HG02678 (cell line): ENCODE measurements around the gene RNF145.
A peak's percentile ranks its signal among the peaks of the same experiment; 100 is the strongest.
"Not testable (repeated sequence)": the region's sequence is repeated elsewhere in the genome, so short reads cannot be mapped to it uniquely, and the experiment has no call there.

Experiments used
- ATAC-seq: cut with Tn5 transposase; IDR thresholded peaks from one replicate; pipeline ENCODE4 v1.9.1; 2021; ENCODE audit warnings: mild to moderate bottlenecking, moderate library complexity; ENCODE audit not compliant: unreplicated experiment

The RNF145 gene

GRCh38 chr5:159163027-159163700 is 46.2 kb downstream of the RNF145 start:
- peak; percentile 50 for ATAC-seq

DNA sequence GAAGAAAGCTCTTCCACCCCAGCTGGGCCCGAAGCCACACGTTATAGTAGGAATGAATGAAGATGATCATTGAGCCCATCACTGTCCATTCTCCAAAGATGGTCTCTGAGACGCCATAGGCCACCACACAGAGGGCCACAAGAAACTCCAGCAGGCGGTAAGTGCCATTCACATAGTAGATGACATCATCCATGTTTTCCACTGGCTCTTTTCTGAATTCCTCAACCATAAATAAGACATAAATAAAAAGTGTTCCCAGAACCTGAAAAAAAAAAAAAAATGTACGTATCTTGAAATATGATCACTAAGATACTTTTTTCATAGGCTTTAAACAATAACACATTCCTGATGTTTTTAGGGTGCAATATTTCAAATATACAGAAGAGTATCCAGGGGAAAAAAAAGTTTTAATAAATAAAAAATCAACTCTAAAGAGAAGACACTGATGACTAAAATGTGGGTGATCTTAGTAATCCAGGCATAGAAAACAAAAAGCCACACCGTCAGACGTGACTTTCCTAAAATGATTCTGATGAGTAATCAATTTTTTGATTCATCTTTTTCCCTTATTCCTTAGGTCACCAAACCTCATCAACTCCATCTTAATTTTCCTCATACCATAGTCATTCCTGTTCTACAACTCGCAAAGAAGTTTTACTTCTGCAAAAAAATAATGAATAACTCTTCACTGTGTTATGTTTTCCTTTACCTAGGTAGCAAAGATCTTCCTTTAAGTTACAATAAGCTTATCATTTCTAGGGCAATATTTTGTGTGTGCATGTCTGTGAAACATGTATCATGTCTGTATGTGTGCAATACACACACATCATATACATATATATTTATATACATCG is 47.8 kb downstream of the RNF145 start:
- no peak for ATAC-seq

DNA sequence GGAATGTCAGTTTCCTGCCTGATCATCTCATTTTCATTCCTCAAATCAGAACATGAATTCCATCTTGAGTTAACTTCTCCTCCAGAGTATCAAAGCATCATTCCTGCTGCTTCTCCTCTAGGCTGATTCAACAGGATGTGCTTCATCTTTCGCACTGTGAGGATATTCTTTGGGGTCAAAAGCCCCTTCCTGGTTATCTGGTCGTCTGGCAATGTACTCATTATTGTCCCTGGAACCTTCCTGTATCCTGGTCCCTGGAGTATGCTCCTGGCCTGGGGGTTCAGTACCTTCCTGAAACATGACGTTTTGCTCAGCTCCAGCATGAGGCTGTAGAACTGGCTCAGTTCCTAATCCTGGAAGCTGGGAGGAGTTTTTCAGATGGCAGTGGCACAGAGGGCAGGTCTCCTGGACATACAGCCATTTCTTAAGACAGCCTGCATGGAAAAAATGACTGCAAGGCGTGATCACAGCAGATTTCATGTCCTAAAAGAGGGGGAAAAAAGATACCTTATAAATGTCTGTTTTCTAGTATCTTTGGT is 50.7 kb downstream of the RNF145 start:
- ATAC-seq, result not testable (repeated sequence)

- no peak for ATAC-seq
These were observed 51.8 kb downstream of the RNF145 start for GRCh38 chr5:159157552-159157951.

- ATAC-seq, result peak; percentile 71
These were observed 52.7 kb downstream of the RNF145 start for GRCh38 chr5:159156426-159157238.

DNA sequence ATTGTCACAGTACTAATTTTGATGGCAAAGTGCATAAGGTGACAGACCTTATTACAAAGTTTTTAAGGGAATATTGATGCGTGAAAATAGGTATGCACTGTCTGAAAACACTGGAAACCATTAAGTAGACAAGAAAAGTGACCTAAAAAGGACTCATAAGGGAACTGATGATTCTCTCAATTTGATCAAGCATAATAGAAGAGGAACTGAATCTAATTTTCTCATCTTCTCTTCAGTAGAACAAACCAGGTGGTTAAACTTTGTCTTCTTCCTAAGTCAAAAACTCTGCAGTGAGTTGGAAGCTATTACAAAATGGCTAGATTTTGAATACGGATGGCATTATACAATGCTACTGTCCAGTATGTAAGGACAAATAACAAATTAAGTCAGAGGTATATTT is 53.4 kb downstream of the RNF145 start:
- ATAC-seq, result no peak

GRCh38 chr5:159152876-159153275 is 56.5 kb downstream of the RNF145 start:
- ATAC-seq, result no peak

GRCh38 chr5:159149085-159149484 is 60.3 kb downstream of the RNF145 start:
- ATAC-seq, result no peak

GRCh38 chr5:159147976-159148375 is 61.4 kb downstream of the RNF145 start:
- ATAC-seq, result no peak

GRCh38 chr5:159146839-159147238 is 62.5 kb downstream of the RNF145 start:
- ATAC-seq, result no peak

DNA sequence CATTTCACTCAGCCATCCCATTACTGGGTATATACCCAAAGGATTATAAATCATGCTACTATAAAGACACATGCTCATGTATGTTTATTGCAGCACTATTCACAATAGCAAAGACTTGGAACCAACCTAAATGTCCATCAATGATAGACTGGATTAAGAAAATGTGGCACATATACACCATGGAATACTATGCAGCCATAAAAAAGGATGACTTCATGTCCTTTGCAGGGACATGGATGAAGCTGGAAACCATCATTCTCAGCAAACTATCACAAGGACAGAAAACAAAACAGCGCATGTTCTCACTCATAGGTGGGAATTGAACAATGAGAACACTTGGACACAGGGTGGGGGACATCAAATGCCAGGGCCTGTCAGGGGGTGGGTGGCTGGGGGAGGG is 64.2 kb downstream of the RNF145 start:
- not testable (repeated sequence) for ATAC-seq

GRCh38 chr5:159139802-159140201 is 69.6 kb downstream of the RNF145 start:
- ATAC-seq, result no peak

DNA sequence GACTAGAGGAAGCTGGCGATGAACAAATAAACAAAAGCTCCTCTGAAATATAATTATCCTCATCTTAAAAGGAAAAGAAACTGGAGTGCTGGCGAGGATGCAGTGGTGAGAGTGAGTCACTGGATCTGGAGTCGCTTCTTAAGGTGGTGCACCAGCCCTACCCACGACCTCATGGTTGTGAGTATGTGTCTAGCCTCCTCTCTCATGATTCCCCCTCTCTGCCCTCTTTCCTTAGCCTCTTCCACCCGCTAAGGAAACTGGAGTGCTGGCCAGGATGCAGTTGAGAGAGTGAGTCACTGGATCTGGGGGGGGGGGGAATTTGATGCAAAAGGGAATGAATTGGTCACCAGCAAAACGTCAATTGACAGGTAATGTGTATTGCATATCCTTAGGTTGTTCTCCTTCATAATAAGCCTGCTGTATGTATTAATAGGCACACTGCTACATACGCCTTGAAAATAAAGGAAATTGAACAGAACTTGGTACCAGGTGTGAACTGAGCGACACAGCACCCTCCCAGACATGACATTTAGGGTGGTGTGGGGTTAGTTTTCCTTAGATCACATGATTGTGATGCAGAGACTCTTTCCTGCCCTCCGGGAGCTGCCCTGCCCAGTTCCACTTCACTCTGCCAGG is 73.3 kb downstream of the RNF145 start:
- ATAC-seq, result no peak

GRCh38 chr5:159133041-159133741 is 76.2 kb downstream of the RNF145 start:
- peak; percentile 48 for ATAC-seq

- ATAC-seq, result no peak
These were observed 76.8 kb downstream of the RNF145 start for GRCh38 chr5:159132429-159133040.

- ATAC-seq, result no peak
These were observed 77.4 kb downstream of the RNF145 start for GRCh38 chr5:159131951-159132350.

- no peak for ATAC-seq
These were observed 78.5 kb downstream of the RNF145 start for GRCh38 chr5:159130871-159131270.

DNA sequence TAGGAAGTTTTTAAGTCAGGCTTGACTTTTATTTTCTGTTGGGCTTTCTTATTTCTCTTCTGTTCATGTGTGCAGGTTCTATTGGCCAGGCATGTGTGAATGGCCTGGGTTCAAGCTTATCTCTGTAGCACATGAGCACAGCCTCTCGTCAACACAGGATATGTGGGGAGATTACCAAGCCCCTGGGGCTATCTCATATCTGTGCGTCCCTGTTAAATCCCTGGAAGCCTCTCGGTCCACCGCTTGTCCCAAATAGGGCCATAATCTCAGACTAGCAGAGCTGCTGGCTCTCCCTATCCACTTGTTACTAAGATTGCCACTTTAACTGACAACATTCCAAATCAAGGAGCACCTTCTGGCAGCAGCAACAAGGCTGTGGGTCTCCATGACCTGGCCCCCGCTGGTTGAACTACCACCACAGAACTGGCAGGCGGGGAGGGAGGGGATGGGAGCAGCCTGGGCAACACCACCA is 81.2 kb downstream of the RNF145 start:
- no peak for ATAC-seq

GRCh38 chr5:159123700-159124099 is 85.7 kb downstream of the RNF145 start:
- no peak for ATAC-seq
